Measurements from ENCODE around the gene BRD4.

Gene BRD4

DNA sequence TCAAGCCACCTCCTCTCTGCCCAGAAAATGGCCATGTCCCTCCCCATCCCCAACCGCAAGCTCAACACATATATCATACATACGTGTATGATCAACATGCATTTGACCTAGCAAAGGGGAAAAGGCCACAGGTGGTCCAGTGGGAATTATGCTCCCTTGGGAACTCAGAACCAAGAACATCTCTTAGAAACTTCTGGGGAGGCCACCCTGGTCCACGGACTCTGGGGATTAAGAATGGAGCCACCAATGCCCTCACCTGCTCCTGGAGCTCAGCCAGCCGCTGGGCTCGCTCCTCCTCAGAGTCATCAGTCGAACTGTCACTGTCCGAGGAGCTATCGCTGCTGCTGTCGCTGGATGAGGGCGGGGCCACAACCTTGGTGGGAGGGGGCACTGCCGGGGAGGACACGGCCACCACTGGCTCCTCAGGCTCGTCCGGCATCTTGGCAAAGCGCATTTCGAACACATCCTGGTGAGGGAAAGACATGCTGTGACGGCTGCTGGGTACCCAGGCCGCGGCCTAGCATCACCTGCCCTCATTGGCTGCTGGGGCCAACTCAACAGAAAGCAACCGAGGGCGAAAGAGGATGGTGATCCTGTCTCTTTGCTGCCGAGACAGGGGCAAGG lies 75.5 kb downstream of the BRD4 start:
- TF ChIP-seq TAF1 (IDR thresholded peaks at IDR 0.05; ENCODE audit: borderline replicate concordance, low read depth, low read length), result no peak
- TF ChIP-seq POLR2A (IDR thresholded peaks at IDR 0.05; ENCODE audit: low read depth, low read length), result no peak
- no peak for TF ChIP-seq POLR2AphosphoS5 (IDR thresholded peaks at IDR 0.05; ENCODE audit: low read depth, low read length)
- DNase-seq (ENCODE audit: insufficient read length), result no peak
- no peak for FAIRE-seq

DNA sequence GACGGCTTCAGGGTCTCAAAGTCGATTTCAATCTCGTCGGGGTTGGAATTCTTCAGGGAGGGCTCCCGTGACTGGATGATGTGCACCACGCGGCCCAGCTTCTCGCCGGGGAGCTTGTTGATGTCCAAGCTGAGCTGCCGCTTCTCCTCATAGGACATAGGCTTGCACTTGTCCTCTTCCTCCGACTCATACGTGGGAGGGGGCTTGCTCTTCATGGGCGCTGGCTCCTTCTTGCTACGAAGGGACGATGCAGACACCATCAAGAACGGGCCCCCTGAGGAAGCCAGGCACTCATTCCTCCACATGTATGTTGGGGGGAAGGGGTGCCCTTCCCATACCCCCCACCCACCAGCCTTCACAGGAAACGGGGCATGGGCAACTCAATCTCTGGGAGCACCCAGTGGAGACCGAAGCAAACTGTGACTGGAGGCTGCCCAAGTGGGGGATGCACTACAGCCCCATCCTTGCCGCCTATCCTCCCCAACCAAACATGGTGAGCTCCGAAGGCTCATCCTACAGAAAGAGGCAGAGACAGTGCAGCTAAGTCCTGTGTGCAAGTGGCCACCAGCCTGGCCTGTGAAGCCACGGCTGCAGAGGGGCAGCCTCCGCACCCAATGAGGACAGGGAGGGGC lies 76.9 kb downstream of the BRD4 start:
- no peak for TF ChIP-seq TAF1 (IDR thresholded peaks at IDR 0.05; ENCODE audit: borderline replicate concordance, low read depth, low read length)
- TF ChIP-seq POLR2AphosphoS5 (IDR thresholded peaks at IDR 0.05; ENCODE audit: low read depth, low read length), result no peak
- no peak for TF ChIP-seq POLR2A (IDR thresholded peaks at IDR 0.05; ENCODE audit: low read depth, low read length)
- no peak for FAIRE-seq
- no peak for DNase-seq (ENCODE audit: insufficient read length)

- DNase-seq (ENCODE audit: insufficient read length) (no peak), FAIRE-seq (no peak)
- TF ChIP-seq POLR2A (IDR thresholded peaks at IDR 0.05; ENCODE audit: low read depth, low read length), result no peak
- TF ChIP-seq POLR2AphosphoS5 (IDR thresholded peaks at IDR 0.05; ENCODE audit: low read depth, low read length), result no peak
These were observed 77.8 kb downstream of the BRD4 start for GRCh38 chr19:15254547-15254946.

GRCh38 chr19:15253513-15253912 lies 78.8 kb downstream of the BRD4 start:
- no peak for DNase-seq (ENCODE audit: insufficient read length)
- FAIRE-seq, result no peak
- no peak for TF ChIP-seq POLR2AphosphoS5 (IDR thresholded peaks at IDR 0.05; ENCODE audit: low read depth, low read length)
- TF ChIP-seq TAF1 (IDR thresholded peaks at IDR 0.05; ENCODE audit: borderline replicate concordance, low read depth, low read length), result no peak

- no peak for DNase-seq (ENCODE audit: insufficient read length)
- TF ChIP-seq TAF1 (IDR thresholded peaks at IDR 0.05; ENCODE audit: borderline replicate concordance, low read depth, low read length) (no peak), POLR2AphosphoS5 (IDR thresholded peaks at IDR 0.05; ENCODE audit: low read depth, low read length) (no peak), POLR2A (IDR thresholded peaks at IDR 0.05; ENCODE audit: low read depth, low read length) (no peak)
- FAIRE-seq, result no peak
These were observed 79.3 kb downstream of the BRD4 start for GRCh38 chr19:15253061-15253460.

DNA sequence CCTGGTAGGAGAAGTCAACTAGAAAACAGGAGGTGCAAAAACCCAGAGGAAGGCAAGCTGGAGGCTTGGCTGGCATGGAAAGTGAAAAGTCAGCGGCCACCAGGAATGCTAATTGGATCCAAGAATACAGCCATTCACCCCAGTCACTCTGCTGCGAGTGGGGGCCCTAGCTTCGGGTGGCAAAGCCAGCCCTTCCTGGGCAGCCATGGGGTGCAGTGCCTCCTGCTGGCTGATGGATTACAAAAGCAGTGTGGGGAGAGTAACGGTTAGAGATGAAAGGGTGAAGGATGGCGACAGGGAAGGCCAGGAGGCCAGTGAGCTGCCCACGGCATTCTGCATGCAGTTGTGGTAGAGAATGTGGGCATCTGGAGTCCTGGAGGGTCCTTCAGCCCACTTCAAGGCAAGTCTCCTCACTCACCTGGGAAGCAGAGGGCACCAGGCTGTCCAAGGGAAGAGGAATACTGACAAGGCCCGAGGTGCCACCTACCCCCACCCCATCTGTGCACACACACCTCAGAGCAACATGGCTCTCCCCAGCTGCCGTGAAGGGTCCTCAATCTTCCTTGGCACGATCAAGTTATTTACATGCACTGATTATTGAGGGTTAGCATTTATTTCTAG lies 79.8 kb downstream of the BRD4 start:
- TF ChIP-seq TAF1 (IDR thresholded peaks at IDR 0.05; ENCODE audit: borderline replicate concordance, low read depth, low read length) (no peak), POLR2AphosphoS5 (IDR thresholded peaks at IDR 0.05; ENCODE audit: low read depth, low read length) (no peak), POLR2A (IDR thresholded peaks at IDR 0.05; ENCODE audit: low read depth, low read length) (no peak)
- no peak for DNase-seq (ENCODE audit: insufficient read length)
- no peak for FAIRE-seq

DNA sequence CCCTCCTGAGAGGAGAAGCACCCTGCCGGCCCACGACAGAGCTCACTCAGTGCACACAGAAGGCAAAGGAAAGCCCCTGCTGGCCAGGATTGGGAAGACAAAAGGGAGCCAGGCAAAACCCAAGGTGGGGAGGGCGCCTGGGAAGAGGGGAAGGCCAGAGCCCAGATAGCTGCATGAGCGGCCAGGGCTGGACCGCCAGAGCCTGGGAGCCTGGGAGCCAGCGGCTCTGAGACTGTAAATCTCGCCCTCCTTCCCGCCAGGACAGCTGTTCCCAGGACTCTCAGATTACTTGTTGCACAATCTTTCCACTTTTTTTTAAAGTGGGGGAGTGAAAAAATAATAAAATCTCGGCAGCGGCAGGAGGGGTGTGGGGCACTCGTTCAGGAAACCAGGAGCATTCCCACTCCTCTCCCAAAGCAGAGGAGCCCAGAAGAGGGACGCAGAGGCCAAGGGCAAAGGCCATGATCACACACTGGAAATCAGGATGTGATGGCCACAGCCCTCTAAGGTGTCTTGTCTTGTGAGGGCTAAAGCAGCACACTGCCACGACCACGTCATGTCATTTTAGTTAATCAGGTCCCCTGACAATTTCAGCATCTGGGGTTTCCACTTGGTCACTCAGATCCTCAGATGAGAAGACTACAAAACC lies 80.5 kb downstream of the BRD4 start:
- TF ChIP-seq POLR2A (IDR thresholded peaks at IDR 0.05; ENCODE audit: low read depth, low read length) (no peak), POLR2AphosphoS5 (IDR thresholded peaks at IDR 0.05; ENCODE audit: low read depth, low read length) (no peak), TAF1 (IDR thresholded peaks at IDR 0.05; ENCODE audit: borderline replicate concordance, low read depth, low read length) (no peak)
- FAIRE-seq (no peak), DNase-seq (ENCODE audit: insufficient read length) (no peak)

DNA sequence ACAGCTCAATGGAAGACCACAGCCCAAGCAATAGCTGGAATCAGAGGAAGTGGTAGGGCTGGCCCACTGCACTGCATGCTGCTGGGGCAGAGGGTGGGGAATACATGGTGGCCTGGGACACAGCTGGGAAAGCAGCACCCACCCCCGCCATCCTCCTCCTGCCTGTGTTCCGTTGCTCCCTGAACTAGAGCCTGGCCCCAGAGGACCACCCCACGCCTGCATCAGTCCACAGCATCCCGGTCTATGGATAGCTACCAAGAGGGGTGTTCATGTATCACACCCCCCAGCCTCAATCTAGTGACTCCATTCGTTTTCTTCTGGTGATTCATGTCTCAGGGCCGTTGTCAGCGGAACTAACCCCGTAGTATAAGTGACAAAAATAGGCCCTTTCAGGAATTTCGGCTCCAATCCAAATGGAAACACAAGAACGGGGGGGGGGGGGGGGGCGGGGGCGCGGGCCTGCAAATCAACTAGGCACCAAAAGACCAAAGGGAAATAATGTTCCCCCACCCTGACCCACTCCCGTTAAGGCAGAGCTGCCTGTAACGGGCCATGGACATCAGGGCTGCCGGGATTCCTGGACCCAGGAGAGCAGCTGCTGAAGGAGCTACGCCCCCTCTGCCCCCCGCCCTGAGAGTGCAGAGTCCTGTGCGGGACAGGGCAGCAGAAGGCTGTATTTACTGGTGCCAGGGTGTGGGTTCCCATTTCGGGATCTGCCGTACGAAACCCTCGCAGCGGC lies 81.2 kb downstream of the BRD4 start:
- no peak for FAIRE-seq
- TF ChIP-seq POLR2AphosphoS5 (IDR thresholded peaks at IDR 0.05; ENCODE audit: low read depth, low read length) (no peak), POLR2A (IDR thresholded peaks at IDR 0.05; ENCODE audit: low read depth, low read length) (no peak), TAF1 (IDR thresholded peaks at IDR 0.05; ENCODE audit: borderline replicate concordance, low read depth, low read length) (no peak)
- no peak for DNase-seq (ENCODE audit: insufficient read length)

DNA sequence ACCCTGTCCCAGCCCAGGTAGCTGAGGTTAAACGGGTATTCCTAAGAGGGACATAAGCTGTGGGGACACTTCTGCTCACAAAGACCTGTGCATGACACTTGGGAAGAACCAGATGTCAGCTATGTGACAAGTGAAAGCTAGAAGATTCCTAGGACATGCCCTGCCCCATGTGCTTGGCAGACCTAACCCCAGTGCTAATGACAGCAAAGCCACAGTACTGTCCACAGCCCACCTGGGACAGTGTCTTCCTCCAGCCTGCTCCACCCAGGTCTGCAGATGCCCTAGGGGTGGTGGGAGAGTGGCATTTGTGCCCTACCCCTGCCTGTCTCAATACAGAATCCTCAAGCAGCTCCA lies 81.7 kb downstream of the BRD4 start:
- FAIRE-seq (no peak), DNase-seq (ENCODE audit: insufficient read length) (no peak)
- no peak for TF ChIP-seq TAF1 (IDR thresholded peaks at IDR 0.05; ENCODE audit: borderline replicate concordance, low read depth, low read length)
- TF ChIP-seq POLR2A (IDR thresholded peaks at IDR 0.05; ENCODE audit: low read depth, low read length), result no peak
- no peak for TF ChIP-seq POLR2AphosphoS5 (IDR thresholded peaks at IDR 0.05; ENCODE audit: low read depth, low read length)

DNA sequence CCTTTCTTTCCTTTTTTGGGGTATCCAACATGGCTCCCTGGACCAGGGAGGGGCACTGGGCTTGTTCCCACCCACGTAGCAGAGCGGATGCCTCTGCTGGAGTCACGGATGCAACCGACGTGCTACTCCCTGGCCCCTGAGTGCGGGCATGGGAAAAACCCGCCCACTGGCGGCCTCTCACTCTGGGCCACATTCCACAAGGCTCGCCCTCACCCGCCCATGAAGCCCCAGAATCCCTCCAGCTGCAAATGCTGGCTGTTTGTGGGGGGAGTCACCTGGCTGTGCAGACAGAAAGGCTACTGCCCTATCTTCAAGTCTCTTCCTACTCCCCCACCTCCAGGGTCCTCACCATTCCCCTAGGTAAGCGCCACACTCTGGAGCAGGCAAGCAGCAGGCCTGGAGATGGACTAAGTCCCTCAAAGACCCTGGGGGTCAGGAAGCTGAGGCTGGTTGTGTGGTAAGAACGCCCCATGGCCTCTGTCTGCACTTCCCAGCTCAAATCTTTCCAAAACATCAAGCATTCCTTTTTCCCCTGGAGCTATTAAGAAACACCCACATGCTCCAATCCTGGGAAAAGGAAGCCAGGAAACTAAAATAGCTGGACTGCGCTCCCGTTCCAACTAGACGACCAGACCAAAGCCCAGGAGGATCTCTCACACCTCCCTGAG lies 82.2 kb downstream of the BRD4 start:
- TF ChIP-seq TAF1 (IDR thresholded peaks at IDR 0.05; ENCODE audit: borderline replicate concordance, low read depth, low read length) (no peak), POLR2A (IDR thresholded peaks at IDR 0.05; ENCODE audit: low read depth, low read length) (no peak), POLR2AphosphoS5 (IDR thresholded peaks at IDR 0.05; ENCODE audit: low read depth, low read length) (no peak)
- DNase-seq (ENCODE audit: insufficient read length) (no peak), FAIRE-seq (no peak)

DNA sequence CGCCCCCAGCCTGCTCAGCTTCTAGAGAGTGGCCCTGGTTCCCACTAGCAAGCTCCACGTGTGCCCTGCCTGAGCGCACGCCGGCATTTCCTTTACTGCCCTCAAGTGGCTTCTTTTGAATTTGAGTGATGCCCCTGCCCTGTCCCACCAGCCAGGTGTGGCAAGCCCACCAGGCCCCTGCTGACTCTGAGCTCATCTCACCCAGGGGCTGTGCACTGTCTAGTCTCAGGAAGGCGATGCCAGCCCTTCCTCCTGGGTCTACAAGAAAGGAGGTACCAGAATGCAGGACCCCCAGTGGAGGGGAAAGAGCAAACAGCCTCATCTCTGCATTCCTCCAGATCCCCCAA lies 82.8 kb downstream of the BRD4 start:
- FAIRE-seq (no peak), DNase-seq (ENCODE audit: insufficient read length) (no peak)
- TF ChIP-seq POLR2AphosphoS5 (IDR thresholded peaks at IDR 0.05; ENCODE audit: low read depth, low read length) (no peak), POLR2A (IDR thresholded peaks at IDR 0.05; ENCODE audit: low read depth, low read length) (no peak), TAF1 (IDR thresholded peaks at IDR 0.05; ENCODE audit: borderline replicate concordance, low read depth, low read length) (no peak)
